GM21528 (cell line): ENCODE results near the gene CTSE.
"Not testable (repeated sequence)": the region's sequence is repeated elsewhere in the genome, so short reads cannot be mapped to it uniquely, and the experiment has no call there.

Experiments
- ATAC-seq: cut with Tn5 transposase; IDR thresholded peaks from one replicate; pipeline ENCODE4 v1.9.1; 2021; ENCODE audit warnings: mild to moderate bottlenecking, moderate library complexity; ENCODE audit not compliant: unreplicated experiment, low FRiP score

The CTSE gene

DNA sequence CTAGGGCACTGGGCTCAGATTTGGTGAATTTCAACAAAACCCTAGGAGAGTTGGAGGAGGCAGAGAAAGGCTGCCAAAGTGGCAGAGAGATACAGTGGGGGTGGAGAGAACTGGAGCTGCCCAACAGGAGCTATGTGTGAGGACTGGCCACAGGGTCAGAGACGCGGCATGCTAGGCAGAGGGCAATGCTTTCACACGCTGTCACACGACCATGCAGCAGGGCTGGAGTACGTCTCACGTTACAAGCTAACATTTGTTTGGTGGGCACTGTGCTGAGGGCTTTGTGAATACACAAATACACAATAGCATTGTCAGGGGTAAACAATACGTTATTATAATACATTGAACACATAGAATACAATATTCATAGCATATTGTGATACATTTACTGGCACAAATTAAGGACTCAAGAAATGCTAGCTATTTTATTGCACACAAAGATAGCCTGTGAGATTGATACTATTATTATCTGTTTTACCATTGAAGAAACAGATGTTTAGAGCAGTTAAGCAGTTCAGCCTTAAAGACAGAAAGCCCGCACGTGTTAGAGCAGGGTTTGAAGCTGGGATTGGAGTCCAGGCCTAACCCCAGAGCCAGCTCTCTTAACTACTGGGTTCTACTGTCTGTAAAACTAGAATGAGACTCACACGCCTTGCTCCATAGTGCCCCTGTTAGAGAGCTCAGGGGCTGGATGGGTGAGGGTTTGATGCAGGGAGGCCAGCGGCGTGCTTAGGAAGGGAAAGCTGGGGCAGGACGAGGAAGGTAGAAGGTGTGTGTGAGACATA, 25.0 kb downstream of the CTSE start:
- no peak for ATAC-seq

DNA sequence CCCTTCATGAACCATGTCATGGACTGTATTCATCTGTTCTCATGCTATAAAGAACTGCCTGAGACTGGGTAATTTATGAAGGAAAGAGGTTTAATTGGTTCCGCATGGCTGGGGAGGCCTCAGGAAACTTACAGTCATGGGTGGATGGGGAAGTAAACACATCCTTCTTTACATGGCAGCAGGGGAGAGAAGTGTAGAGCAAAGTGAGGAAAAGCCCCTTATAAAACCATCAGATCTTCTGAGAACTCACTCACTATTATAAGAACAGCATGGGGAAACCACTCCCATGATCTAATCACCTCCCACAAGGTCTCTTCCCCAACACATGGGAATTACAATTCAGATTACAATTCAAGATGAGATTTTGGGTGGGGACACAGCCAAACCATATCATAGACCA, 27.1 kb downstream of the CTSE start:
- ATAC-seq: not testable (repeated sequence)

DNA sequence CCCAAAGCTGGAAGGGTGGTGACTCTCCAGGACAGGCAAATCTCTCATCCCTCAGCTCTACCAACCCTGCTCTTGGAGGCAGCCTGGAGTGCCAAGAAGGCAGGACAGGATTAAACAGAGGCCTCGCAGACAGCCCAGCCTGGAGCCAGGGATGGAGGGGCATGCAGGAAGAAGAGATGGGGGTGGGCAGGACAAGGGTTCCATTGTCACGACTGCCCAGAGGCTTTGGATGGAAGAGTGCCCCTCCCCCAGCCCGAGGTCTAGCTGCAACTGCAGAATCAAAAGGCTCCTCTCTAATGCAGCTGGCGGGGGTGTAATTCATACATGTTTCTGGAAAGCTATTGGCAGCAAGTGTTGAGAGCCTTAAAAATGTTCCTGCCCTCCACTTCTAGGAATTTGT, 29.3 kb downstream of the CTSE start:
- ATAC-seq: no peak

DNA sequence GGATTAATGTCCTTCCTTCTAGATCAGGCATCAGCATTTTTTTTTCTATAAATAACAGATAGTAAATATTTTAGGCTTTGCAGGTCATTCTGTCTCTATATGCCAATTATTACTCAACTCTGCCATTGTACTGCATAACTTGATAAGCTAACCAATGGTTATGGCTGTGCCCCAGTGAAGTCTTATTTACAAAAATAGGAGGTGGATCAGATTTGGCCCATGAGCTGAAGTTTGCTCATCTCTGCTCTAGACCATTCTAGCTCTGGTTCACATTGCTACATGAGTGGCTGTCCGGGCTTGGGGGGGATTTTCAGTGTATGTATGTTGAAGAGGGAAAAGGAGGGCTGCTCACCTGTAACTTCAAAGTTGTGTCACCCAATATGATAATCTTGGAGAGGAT, 30.6 kb downstream of the CTSE start:
- ATAC-seq: no peak

DNA sequence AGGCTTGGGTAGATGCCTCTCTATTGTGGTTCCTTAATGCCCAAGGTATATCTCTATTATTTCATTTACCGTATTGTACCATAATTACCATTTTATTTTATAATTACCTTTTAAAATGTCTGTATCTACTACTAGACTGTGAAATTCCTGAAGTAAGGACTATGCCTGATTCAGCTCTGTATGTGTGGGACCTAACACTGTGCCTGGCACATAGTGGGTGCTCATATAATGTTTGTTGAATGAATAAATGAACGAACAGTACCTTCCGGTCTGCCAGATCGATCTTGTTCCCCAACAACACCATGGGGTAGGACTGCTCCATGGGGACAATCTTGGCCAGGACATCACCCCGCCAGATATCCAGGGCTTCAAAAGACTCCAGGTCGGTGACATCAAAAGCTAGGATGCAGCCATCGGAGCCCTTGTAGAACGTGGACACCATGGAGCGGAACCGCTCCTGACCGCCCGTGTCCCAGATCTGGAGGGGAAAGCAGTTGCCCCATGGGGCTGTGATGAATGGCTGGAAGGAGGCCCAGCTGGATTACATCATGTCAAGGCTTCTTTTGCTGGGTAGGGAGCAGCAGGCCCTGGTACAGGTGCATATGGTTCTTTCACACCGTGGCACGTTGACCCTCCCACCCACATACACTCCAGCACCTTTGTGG, 31.3 kb downstream of the CTSE start:
- ATAC-seq: no peak

DNA sequence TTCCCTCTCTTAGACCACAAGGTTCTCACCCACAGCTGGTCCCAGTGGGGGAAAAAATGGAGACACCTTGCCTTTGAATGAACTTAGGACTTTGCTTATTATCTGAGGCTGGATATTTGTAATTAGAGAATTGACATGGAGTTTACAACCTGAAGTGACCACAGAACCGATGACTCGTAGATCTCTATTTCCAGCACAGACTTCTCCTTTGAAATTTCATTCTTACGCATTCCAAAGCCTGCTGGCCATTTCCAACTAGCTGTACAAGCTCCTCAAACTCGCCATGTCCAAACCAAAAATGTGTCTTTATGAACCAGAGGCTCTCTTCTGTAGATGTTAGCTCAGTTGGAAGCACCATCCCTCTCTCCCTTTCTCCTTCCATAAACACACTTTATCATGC, 32.5 kb downstream of the CTSE start:
- ATAC-seq: no peak

DNA sequence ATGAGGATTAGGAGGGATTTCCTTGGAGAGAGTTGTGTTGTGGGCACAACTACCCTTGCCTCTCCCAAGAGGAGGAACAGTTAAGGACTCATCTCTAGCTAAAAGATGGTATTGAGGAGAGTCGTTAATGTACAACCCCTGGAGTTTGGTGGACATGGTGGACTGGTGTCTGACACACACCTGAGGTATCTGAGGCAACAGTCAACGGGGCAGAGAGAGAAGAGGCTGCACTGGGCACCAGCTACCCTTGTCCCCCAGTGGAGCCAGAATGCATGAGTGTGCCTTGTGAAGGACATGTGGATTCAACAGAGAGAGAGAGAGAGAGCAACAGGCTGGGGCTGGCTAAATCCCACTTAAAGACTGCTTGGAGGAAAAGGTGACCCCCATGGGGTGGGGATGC, 33.5 kb downstream of the CTSE start:
- no peak for ATAC-seq

DNA sequence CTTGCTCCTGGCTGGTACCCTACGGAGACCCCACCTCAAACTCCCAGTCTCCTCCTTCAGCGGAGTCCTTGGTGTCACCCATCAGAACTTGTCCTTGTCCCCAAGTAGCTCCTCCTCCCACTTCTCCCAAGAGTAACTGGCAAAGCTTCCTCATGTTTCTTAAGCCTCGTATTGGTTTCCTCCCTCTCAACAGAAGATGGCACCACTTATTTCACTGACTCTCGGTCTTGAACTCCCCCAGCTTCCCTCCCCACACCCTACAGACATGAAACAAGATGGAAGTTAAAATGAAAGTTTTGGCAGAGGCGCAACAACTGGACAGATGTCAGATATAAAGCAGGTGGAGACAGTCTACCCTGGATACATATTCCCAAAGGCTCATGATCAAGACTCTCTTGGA, 33.9 kb downstream of the CTSE start:
- no peak for ATAC-seq

DNA sequence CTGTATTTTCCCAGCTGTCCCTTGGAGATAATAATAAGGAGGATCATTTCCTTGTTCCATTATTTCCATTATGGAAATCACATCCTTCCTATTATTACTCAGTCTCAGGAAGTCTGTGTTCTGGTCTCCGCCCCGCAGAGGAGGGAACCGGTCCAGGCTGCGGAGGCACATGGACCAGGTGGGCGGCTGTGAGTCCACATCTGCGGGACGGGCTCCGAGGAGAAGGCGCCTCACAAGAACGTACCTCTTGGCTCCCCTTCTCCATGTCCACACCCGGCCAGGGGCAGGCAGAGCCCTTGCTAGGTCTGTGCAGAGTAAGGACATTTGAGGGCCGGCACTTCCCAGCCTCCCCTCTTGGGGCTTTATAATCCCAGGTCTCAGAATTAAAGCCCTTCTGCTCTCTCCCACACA, 35.1 kb downstream of the CTSE start:
- ATAC-seq: no peak

DNA sequence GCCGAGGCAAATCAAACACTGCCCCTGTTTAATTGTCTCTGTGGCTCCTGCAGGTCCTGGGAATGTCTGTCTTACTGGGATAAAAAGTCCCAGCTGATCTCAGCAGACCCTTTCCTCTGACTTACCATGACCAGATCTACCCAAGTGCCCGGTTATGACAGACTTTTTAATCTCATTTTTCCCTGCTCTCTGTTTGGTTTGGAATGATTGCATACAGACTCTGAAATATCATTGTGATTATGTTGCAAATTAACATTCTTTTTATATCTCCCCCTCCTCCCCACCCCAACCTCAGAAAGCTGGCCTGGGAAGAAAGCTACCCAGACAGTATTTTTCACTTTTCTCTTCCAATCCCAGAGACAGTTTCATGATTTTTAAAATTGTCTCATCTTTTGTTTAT, 36.8 kb downstream of the CTSE start:
- ATAC-seq: no peak

DNA sequence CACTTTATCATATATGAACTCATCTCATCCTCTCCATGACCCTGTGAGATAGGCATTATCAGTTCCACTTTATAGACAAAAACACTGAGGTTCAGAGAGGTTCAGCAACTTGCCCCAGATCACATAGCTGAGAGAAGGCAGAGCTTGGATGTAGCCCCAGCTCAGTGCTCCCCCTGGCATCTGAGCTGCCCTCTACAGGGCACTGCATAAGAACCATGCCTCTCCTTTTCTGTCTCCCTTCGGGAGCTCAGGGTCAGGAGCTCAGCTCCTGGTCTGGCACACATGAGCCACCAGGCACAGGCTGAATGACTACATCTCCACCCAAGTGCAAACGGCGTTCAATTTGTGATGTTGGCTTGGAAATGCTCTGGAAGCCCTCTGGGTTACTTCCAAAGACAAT, 37.4 kb downstream of the CTSE start:
- ATAC-seq: no peak

DNA sequence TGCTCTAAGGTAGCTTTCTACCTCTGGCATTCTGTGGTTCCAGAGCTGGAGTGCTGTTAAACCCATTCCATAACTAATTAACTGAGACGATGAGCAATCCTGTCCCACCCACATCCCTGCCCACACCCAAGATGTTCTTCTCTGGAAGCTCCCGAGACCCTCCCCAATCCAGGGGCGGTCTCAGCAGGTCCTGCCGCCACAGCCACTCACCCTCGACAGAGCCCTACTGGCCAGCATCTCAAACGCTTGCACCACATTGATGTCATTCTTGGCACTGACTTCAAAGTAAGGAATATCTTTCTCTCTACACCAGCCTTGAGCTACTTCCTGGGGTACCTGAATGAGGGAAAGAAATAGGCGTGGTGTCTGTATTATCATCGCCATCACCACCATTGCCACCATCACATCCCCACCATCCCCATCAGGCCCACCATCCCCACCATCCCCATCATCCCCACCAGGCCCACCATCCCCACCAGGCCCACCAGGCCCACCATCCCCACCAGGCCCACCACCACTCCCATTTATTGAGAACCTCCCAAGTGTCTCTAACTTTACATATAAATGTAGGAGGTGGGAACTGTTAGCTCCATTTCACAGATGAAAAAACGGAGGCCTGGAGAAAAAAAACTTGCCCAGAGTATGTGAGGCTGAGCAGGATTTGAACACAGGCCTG, 38.2 kb downstream of the CTSE start:
- no peak for ATAC-seq

DNA sequence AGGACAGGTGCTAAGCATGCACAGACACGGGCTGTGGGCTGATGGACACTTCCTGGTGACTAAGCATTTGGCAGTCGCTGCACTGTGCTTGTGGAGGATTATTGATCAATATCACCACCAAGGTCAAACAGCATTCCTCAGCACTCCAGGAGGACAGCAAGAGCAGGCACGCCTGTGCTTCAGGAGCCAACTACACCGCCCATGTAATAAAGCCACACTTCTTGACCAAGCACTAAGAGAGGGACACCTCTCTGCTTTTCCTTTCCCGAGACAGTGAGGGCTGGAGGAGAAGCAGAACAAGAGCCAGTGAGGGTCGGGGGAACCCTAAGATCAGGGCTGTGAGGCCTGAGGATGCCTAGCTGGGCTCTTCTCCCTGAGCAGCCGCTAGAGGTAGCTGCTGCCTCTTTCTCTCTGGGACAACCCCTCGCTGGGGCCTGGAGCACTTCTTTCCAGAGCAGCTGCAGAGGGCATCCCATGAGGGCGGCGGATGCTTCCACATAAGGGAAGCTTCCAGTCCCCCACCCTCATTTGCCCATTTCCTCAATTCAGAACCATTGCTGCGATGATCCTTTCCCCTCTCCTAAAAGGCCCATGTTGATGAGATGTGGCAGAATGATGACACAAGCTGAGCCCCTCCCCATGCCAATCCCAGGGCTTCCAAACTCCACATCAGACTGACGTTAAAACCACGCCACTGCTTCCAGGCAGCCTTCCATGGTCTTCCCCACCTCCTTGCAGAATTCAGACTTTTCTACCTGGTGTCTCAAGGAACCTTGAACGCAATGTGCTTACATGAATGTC, 39.6 kb downstream of the CTSE start:
- no peak for ATAC-seq

DNA sequence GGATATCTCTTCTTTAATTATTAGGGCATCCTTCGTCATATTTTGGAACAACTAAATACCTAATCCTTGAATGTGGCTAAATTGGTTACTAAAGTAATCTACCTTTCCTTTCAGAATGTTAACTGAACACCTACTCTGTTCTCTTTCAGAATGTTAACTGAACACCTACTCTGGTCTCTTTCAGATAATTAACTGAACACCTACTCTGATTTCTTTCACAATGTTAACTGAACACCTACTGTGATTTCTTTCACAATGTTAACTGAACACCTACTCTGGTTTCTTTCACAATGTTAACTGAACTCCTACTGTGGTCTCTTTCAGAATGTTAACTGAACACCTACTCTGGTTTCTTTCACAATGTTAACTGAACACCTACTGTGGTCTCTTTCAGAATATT, 42.4 kb downstream of the CTSE start:
- ATAC-seq: no peak

DNA sequence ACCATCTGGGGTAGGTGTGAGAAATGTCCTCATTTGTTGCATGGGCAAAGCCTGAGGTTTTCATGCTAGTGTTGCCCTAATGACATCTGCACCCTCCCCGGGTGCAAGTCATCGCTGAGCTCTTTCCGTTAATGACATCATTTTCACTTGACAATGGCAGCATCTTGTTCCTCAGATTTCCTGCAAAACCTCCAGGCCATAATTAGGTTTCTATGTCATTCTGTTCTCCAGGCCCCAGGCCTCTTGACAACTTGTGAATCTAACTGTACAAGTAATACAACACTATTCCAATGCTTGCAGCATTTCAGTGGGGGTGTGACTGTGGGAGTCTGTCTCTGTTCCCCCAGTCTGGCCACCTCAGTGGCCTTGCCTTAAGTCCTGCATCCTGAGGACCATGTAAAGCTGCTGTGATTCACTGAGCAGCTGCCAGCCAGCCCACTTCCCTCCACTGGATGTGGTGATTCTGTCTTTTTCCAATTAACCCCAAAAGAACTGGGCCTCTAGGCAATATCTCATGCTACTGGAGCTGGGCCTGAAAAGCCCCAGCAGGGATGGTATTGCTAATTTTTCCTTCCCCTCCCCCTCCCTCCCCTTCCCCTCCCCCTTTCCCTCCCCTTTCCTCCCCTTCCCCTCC, 43.3 kb downstream of the CTSE start:
- ATAC-seq: no peak

DNA sequence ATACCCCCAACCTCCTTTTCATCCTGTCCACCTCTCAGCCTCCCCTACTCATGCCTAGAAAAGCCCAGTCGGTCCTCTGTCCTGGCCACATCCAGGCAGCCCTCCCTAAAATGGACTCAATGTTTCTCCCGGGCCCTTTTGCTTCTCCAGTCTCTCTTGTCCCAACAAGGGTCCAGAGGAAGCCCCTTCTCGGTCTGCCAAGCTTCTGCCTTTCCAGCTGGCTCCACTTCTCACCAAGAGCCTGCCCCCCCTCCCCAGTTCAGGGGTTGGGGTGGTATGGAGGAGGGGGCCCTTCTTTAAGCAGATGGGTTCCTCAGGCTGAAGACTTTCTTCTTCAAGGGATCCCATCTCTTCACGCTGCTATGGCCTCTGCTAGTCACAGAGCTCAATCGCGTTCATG, 44.4 kb downstream of the CTSE start:
- no peak for ATAC-seq

DNA sequence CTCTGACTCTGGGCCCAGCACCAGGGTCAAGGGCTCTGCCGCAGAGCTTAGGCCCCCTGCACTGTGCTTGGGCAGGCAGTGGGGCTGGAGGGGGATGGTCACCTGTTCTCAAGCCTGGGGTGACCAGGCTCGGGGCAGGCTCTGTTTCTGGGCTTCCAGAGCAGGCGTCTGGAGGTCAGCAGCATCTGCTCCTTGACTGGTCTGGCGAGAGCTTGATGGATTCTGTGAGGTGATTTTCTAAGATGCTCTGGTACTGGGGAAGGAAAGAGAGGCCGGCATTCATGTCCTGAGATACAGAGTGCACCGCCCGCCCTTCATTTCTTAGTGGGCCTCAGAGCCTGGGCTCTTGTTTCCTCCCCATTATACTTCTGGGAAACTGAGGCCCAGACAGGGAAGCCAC, 45.0 kb downstream of the CTSE start:
- ATAC-seq: no peak

DNA sequence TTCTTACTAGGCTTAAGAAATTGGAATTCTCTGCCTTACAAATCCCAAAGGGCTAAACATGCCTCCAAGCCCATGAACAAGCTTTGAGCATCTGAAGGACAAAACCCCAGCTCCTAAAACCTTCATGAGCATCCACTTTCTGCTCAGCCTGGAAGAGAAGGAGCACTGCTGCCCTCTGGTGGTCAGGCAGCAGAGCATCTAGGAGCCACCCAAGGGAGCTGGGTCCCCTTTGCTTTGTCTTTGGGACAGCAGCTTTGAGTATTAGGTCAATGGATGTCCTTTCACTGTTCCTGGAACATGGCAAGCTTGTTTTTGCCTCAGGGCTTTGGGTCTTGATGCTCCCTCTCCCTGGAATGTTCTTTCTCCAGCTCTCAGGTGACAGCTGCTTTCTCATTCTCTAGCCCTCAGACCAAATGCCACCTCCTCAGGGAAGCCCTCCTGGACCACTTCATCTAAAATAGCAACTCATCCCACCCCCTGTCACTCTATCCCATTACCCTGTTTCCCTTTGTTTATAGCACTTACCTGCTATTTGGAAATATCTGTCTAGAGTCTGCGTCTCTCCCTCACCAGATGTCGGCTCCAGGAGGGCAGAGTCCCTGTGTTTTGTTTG, 46.2 kb downstream of the CTSE start:
- no peak for ATAC-seq

DNA sequence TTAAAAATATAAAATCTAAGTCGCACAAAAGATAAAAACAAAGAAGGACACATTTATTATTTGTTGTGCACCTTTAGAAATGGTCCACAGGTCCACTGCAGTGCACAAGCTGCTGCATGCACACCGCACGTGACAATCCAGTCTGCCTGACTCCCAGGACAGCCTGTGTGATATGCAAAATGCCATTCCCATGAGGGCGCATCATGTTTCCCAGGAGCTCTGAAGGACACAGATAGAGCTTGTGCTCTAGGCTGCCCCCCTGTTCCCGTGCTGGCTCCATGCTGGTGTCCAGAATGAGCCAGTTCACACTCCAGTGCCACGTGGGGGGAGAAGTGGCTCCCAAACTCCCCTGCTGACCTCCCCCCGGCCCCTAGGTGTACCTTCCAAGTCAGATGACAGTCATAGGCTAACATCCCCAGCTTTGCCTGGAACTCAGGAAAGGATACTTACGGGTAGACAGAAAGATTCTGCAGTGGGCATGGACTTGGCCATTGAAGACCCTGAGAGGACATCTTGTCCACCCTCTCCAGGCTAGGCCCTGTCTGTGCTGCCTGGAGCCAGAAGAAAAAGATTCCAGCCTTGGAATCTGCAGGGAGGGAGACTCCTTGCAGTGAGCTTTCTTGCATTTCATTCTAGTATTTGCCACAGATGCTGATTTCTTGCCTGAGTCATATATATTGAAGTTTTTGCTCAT, 46.8 kb downstream of the CTSE start:
- no peak for ATAC-seq

DNA sequence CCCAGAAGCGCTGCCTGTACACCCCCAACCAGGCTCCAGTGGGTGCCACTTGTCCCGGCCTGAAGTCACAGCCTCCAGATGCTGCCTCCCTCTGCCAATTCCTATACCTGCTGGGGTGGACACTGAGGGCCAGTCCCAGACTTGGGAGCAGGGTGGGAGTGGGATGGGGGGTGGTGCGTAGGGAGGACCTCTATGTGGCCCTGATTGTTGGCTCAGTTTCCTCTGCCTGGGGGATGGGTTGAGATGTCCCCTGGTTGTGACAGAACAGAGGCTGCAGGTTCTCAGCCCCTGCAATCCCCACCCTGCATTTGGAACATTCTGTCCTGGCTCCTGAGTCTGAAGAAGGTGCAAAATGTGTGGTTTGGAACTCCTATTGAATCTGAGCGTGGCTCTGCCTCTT, 47.7 kb downstream of the CTSE start:
- no peak for ATAC-seq
